AG08396 (cell line): Measurements from ENCODE around the gene GREM2.

Experiments used
- DNase-seq: peaks from one replicate; pipeline ENCODE4 v3.0.0; 2012; ENCODE audit warnings: low spot score, mixed read lengths

The GREM2 gene

DNA sequence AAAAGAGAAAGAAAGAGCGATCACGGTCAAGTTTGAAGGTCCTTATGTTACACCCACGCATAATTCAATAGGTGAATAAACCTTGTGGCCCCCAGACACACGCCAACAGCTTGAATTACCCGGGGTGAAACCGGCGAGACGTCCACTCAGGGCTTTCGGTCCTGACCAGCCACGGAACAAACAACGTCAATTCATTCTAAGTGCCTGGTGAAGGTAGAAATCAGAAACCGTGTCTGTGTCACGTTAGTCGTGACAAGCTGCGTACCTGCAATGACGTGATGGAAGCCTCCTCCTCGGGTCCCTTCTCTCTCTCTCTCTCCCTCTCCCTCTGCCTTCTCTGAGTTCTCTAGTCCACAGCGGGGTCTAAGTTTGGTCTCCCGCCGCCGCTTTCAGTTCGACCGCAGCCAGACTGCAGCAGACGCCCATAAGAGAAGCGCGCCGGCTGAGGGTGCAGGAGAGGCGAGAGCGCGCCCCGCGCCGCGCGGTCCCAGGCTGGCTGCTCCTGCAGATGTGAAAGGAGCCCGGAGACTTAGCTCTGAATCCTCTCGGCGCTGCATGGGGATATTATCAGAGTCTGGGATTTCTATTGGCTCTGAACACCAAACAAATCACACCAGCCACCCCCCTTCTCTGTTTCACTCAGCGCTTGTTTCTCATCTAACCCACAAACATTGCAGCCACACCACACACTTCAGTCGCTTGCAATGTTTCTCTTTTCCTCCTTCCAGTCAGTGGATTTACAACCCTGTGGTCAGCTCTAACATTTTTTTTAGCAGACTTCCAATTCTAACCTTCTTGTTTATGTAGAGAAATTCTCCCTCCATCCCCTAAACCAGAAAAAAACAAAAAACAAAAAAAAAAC is at the start of gene GREM2:
TSS of gene GREM2 (minus strand) at position 537 of the 862 bp plus-strand sequence. CDS start 118,680 bp downstream, outside the sequence.
- DNase-seq, result peak; percentile 86

DNA sequence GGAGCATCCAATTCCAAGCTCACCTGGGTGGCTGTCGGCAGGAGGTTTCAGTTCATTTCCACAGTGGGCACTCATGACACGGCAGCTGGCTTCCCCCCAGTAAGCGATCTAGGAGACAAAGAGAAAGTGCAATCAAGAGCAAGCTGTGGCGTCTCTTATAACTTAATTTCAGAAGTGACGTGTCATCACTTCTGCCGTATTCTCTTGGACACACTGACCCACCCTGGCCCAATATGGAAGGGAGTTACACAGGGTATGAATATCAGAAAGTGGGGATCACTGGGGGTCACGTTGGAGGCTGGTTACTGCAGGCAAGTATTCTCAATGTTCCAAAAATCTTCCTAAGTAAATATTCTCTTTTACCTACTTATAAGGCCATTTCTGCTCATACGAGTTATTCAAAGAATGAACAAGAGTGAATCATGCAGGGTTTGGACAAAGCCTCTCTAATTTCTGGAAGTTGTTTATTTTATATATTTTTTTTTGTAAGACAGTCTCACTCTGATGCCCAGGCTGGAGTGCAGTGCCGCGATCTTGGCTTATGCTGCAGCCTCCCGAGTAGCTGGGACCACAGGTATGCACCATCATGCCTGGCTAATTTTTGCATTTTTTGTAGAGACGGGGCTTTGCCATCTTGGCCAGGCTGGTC is 46.5 kb upstream of the GREM2 start:
- DNase-seq, result peak; percentile 40

DNA sequence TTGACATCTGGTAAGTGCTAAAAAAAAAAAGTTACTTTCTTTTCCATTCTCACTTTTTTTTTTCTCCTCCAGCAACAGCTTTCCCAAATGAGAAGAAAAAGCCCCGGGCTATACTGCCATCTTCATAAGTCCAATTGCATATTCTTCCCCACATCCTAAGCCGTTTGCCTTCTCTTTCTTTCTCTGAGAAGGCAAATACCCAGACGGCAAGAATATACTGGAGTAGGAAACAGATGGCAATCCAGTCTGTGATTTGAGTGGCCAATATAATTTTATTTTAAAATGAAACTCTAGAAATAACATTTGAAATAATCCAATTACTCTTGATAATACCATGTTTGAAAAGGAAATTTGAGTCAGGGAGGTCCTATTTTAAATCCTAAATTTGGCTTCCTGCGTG is 44.6 kb upstream of the GREM2 start:
- no peak for DNase-seq

DNA sequence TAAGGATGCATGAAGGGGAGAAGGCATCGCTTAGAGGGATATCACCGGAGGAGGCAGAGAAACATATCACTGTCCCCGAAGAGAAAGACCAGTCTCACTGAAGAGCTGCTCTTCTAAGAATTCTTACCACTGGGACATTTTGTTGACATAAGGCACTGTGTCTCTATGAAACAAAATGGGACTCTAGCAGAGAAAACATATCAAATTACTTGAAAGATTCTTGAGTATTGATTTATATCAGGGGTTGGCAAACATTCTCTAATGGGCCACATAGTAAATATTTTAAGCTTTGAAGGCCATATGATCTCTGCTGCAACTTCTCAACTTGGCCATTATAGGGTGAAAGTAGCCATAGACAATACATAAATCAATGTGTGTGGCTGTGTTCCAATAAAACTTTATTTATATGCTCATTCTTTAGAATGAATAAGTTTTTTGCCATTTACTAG is 41.0 kb upstream of the GREM2 start:
- DNase-seq, result no peak

DNA sequence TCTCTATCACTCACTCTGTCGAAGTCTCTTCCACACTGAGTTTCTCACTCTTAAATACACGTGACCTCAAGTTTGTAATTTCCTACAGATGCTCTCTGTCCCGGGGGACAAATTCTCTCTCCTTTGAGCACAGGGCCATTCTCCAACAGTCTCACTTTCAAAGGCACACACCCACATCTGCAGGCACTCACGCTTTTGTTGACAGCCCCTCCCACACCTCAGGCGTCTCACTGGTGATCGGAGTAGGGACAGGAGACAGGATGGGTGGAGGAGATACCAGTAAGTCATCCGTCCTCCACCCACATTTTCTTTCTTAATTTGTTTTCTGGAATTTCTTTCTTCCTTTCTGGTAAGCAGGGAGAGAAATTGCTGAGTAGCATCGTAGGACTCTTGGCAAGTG is 40.6 kb upstream of the GREM2 start:
- no peak for DNase-seq

DNA sequence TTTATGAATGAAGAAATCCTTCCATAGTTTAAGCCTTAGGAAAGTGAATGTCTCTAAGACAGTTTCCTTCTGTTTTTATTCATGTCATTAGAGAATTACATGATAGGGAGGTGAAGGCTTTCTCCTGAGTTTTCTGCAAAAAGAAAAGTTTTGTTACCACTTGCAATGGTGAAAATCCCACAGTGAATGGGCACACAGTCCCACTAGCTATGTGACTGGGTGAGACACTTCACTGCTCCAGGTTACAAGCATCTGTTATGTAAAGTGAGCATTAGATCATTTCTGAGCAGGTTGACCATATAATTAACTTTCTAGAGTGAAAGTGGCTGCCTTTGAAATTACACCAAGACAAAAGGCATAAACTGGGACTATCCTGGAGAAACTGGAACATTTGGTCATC is 38.9 kb upstream of the GREM2 start:
- DNase-seq, result no peak

DNA sequence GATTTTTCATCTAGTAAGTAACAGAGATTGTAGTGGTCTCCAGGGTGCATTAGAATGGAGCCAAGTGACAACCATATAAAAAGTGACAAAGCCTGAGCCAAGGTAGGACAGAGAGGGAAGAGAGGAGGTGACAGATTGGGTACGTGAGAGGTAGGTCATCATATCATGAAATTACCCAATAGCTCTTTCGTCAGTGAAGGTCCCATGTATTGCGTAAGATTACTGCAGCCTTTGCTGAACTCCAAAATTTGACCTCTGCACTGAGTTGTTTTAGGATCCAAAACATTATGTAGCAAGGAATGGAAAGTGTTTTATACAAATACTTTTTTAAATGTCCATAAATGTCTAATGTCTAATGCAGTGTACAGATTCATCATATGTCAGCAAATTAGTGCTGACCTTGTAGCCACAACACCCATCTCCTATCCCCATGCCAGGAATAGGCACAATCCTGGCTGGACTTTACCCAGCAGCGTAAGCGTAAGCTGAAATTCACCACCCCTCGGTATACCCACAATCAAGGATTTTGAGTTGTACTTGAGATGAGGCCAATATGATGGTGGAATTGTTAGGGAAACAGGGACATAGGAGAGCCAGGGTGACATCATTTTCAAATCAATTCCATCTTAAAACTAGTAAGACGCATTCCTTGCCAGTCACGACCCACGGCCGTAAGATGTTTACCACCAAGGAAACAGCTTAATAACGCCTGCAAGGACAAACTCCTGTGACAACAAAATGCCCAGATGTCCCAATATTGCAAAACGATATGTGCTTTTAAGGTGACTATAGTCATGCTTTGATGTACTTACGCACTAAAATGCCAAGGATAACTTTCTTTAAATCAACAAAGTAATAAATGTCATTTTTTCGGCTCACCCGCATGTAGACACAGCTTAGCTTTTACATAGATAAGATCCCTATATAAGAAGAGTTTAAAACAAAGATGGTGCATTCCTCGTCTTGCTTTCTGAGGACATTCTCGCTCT is 38.1 kb upstream of the GREM2 start:
- no peak for DNase-seq

DNA sequence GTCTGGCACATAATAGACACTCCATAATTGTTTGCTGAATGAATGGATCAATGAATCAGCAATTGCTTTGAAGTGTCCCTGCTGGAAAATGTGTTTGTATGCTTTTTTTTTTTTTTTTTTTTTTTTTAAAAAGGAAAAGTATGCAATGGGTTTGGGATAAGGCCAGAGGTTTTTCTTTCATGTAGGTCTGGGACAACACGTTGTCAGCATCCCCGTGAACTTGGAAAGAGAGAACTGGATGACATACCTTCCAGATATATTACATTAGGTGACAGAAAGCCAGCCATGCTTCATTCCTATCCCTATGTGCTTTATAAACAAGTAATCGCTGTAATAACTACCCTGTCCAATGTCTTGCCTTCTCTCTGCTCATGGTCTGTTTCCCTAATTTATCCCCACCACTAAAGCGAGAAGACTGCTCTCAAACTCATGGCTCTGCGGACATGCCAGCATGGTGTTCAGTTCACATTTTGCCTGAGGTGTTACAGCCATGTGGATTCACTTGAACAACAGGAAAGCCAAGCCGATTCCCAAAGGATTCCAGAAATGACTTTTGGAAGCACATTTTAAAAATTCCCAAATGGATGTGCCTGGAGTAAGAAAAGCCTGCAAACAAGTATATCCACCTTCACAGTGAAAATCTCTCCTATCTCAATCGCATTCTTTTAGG is 34.8 kb upstream of the GREM2 start:
- DNase-seq, result no peak

DNA sequence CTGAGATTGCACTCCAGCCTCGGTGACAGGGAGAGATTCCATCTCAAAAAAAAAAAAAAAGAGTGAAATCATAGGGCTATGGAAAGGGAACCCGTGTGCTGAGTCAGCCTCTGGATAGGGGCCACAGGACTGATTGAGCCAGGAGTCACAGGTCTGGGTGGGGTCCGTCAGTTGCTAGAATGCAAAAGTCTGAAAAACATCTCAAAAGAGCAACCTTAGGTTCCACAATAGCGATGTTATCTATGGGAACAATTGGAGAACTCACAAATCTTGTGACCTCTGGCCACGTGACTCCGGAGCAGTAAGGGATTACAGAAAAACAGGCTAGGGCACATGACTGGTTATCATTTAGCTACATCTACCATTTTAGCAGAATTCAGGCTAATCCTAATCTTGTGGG is 32.8 kb upstream of the GREM2 start:
- no peak for DNase-seq

DNA sequence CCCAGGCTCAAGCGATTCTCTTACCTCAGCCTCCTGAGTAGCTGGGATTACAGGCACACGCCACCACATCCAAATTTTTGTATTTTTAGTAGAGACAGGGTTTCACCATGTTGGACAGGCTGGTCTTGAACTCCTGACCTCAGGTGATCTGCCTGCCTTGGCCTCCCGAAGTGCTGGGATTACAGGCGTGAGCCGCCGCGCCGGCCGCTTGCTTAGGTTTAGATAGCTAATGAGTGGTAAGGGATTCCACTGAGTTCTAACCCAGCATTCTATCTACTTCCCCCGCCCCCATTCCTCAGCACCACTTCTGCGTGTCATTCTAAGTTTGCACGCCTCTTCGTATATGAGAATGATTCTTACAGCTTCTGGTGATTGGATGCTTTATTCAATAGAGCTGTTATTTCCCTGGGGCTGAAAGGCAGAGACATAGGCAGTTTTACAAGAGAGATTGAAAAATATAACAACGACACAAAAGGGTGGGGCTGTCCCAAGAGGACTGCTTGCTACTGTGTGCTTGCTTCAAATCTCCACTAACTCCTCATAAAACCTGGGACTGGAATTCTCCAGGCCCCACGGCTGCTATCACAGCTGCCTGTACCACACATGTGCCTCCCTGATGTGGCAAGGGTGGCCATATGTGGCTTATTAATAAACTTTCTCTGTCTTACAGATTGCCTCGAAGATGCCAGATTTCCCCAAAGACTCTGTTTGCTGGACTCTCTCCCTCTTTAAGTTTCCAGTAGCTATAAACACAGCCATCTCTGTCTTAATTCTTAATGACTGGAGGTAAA is 23.7 kb upstream of the GREM2 start:
- no peak for DNase-seq

DNA sequence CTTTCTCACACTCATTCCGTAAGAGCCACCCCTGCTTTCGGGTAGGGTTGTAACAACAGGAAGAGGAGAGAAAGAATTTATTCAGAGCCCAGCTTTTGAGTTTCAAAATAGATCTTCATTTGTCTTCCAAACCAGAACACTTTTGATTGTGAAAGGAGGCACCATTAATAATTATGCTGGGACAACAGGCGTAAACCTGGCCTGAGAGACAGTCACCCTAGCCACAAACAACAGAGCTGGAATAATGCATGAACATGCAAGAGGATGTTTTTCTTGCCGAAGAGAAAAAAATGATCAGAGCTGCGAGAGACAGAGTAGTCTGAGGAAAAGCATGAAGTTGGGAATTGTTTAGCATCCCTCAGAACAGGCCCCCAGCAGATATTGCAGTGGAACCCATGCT is 18.5 kb upstream of the GREM2 start:
- no peak for DNase-seq

DNA sequence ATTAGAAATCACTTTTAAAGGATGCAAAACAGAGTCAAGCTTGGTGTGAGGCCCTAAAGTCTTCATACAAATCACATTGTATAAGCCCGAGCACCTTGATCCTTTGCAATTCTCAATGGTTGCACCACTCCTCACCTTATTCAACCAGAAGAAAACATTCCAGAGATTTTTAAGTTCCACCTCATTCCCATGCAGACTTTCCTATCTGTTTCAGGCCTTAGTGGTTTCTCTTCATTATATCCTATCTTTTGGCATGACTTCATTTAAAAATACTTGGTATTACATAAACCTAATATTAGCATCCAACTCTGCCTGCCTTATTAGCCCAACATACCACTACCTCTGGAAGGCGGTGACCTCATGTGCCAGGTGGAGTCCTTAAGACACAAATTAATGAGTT is 9.3 kb upstream of the GREM2 start:
- no peak for DNase-seq

DNA sequence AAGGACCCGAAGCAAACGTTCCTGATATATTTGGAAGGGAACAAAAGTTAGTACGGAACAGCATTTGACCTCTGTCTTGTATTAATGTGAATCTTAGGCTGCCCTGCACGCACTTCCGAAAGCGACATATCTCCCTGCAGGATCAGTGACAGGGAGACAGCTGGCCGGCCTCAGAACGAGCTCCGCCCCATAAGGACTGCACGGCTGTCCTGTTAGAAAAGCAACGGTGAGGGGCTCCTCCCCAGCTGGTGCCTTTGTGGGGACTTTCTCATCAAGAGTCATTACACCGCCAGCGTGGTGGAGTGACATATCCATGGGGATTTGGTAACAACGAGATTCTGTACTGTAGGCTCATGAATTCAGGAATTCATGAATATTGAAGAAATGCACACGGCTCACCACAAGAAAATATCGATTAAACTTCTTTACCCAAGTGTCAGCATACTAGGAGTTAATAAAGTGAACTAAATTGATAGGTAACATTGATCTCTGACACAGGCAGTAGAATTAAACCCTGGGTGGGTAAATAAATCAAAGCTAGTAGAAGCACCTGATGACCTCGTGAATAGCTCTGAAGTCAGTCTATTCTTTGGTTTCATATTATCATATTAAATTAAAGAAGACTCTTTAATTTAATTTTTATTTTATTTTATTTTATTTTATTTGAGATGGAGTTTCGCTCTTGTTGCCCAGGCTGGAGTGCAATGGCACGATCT is 8.1 kb upstream of the GREM2 start:
- peak; percentile 26 for DNase-seq

DNA sequence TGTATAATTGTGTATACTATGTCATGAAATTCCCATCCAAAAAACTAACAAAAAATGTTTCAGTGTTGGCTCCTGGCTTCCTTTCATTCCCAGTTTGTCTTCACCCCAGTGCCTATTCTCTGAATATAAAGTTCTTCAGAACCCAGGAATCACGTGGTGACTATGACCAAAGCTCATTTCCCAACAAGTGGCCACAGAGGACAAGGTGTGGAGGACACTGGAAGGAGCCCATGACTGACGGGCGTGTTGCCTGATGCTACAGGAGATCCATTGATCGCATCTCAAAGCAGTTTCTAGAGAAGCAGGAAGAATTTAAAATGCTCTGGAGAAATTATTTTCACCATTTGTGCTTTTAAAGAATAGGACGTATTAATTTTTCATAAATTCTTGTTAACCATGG is 7.4 kb upstream of the GREM2 start:
- DNase-seq, result no peak

DNA sequence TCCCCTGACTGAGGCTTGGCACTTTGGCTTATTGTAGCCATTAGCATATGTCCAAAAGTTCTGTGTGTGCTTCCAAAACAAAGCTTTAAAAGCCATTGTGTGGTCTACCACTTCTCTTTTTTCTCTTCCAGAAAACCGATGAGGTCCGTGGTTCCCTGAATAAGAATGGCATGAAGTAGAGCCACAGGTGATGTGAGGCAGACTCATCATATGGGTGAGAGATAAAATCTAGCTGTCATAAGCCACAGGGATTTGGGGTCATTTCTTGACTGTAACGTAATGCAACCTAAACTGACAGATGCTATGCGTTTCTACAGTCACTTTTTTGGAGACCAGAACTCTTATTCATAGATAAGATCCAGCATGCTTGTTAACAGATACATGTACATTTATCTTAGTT is 7.0 kb upstream of the GREM2 start:
- DNase-seq, result no peak

DNA sequence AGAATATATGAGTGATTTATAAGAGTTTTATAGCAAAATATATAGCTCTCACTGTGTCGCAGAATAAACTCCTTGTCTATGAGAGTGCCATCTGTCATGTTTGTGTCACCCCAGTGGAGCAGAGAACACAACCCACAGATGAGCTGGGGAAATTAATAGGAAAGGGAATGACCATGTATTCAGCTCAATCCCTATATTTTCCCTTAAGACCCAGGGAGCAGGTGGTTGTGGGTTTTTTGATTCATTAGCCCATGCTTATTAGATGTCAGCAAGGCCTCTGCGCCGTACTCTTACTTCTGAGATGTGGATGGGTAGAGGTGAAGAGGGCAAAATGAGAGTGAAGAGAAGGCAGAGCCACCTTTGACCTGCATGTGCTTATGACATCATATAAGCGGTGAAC is 4.1 kb upstream of the GREM2 start:
- no peak for DNase-seq

DNA sequence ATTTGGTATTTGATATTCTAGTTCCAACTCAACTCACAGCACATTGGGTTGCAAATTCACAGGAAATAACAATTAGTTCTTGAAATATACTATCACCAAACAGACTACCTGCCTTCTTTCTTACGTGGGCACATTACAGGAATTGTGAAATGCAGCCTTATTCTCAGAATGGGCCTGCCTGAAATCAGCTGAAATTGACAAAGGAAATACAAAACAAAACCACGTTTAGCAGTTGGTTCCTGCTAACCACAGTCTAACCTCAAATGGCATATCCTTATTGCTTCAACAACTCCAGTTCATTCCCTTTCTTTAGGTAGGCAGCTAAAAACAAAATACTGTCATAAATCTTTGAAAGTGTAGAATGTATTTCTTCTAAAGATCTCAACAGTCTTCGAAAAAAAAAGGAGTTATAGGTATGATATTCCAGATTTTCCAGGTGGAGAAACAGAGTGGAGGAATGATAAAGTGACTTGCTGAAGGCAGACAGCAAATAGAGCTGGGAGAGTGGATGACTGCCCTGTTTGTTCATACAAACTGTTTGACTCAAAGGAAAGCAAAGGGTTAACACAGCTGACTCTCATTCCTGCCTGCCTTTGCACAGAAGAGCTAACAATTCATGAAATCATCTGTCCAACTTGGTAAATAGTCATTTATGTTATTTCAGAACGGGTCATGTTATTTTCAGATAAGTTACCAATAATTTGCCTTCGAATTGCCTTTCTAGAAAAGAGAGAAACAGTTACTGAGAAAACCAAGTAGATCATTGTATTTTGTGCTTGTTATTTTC is 1.6 kb upstream of the GREM2 start:
- no peak for DNase-seq

DNA sequence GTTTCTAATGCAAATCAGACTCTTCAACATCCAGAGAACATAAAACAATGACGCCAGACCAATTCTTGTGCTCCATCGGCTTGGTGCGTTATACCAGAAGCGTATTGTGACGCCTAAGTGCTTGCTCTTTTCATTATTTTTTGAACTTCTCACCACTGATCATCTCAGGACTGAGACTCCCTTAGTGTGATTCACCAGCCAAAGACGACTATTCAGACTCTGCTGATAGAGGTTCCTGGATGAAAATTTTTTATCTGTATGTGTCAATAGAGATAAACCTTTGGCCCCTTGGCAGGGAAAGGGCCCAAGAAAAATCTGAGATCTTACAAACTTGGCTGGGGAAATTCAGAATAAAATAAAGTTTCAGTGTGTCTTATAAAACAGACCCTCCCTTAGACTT is 856 bp upstream of the GREM2 start:
- DNase-seq, result no peak

DNA sequence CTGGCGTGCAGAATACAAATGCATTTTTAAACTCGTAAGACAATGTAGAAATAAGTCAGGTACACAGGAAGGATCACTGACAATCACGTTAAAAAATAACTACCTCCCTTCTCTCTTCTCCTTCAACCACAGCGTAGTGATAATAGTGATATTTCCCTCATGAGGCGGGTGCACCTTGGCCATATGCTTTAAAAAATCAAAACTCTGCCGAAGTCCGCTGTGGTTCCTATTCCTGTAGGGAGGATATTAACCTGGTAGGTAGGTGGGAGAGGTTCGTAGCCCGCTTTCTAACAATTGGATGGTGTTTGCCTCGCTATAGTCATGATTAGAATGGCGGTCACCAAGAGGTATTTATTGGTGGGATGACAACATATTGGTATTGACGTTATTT is 732 bp downstream of the GREM2 start:
- no peak for DNase-seq

DNA sequence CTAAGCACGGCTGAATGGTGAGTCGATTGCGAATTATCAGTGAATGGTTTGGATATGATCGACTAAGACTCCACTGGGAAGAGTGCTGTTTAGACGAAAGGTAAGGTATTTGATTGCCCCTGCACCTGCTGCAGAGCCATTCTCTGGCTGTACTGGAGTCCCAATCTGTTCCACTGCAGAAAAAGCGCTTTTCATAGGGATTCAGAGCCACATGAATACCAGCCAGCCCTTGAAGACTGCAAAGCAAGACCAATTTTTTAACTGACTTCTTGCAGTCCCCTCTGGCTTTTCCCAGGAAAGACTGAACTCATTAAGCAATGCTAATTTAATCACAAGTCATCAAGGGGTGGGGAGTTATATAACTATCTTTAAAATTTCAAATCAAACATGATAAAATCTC is 1.3 kb downstream of the GREM2 start:
- DNase-seq, result no peak
